ENCODE data around the gene MKNK2.

GRCh38 chr19:2048104-2048958, 2.7 kb downstream of the MKNK2 start:
- TF ChIP-seq, protein P1, sequence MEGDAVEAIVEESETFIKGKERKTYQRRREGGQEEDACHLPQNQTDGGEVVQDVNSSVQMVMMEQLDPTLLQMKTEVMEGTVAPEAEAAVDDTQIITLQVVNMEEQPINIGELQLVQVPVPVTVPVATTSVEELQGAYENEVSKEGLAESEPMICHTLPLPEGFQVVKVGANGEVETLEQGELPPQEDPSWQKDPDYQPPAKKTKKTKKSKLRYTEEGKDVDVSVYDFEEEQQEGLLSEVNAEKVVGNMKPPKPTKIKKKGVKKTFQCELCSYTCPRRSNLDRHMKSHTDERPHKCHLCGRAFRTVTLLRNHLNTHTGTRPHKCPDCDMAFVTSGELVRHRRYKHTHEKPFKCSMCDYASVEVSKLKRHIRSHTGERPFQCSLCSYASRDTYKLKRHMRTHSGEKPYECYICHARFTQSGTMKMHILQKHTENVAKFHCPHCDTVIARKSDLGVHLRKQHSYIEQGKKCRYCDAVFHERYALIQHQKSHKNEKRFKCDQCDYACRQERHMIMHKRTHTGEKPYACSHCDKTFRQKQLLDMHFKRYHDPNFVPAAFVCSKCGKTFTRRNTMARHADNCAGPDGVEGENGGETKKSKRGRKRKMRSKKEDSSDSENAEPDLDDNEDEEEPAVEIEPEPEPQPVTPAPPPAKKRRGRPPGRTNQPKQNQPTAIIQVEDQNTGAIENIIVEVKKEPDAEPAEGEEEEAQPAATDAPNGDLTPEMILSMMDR (IDR thresholded peaks at IDR 0.05) = no peak
- TF ChIP-seq POLR2A (IDR thresholded peaks at IDR 0.05) = no peak

All from lower leg skin (tissue), 3 donors.